Measurements from ENCODE around the gene NDFIP1. TPM values are rescaled to one million over a fixed set of nuclear protein-coding genes. Genes with fewer than 3 reads are reported as not detected.
A peak's percentile ranks its signal among the peaks of the same experiment; 100 is the strongest.
"Not testable (repeated sequence)": the region's sequence is repeated elsewhere in the genome, so short reads cannot be mapped to it uniquely, and the experiment has no call there.

Gene NDFIP1
- total RNA-seq, 6 donors from 2014 or later, result 66.9 to 212 (median 108) TPM

GRCh38 chr5:142149363-142149762 is 40.8 kb downstream of the NDFIP1 start:
- ATAC-seq (ENCODE audit: low FRiP score in 2 of 2) (no peak), DNase-seq (no peak)
- H3K9me3 ChIP-seq, result no peaks in the 10 kb centered on the region
- TF ChIP-seq EP300 (IDR thresholded peaks at IDR 0.05) (no peak), POLR2AphosphoS5 (IDR thresholded peaks at IDR 0.05) (no peak), CTCF (IDR thresholded peaks at IDR 0.05) (no peak), POLR2A (IDR thresholded peaks at IDR 0.05) (no peak)
- no peak overlapping the region for H3K27ac ChIP-seq
- 84 to 90% methylated on average over 1 of the region's 1 CpG for WGBS, 2 donors
- H3K4me3 ChIP-seq, result no peak overlapping the region
- peaks cover 7 to 56% (median 19%) of the 10 kb centered on the region in 4 donors for H3K36me3 ChIP-seq
- no peaks in the 10 kb centered on the region for H3K27me3 ChIP-seq
- peaks cover 0 to 7% (median 1%) of the 10 kb centered on the region in 4 donors for H3K4me1 ChIP-seq

GRCh38 chr5:142150431-142150830 is 41.9 kb downstream of the NDFIP1 start:
- Histone ChIP-seq H3K27ac (no peak overlapping the region), H3K9me3 (no peaks in the 10 kb centered on the region), H3K4me1 (peaks cover 0 to 4% (median 1%) of the 10 kb centered on the region in 4 donors), H3K27me3 (no peaks in the 10 kb centered on the region), H3K4me3 (no peak overlapping the region), H3K36me3 (peaks cover 0 to 48% (median 15%) of the 10 kb centered on the region in 4 donors)
- no peak for ATAC-seq (ENCODE audit: low FRiP score in 2 of 2)
- no peak for TF ChIP-seq POLR2AphosphoS5 (IDR thresholded peaks at IDR 0.05)
- 92 to 99% methylated on average over 8 of the region's 8 CpGs for WGBS, 2 donors
- no peak for DNase-seq

GRCh38 chr5:142151436-142152383 is 43.1 kb downstream of the NDFIP1 start:
- Histone ChIP-seq H3K27ac (no peak overlapping the region), H3K9me3 (no peaks in the 10 kb centered on the region), H3K27me3 (no peaks in the 10 kb centered on the region), H3K4me3 (no peak overlapping the region), H3K4me1 (peaks cover 0 to 4% (median 1%) of the 10 kb centered on the region in 4 donors), H3K36me3 (peaks cover 0 to 36% (median 10%) of the 10 kb centered on the region in 4 donors)
- TF ChIP-seq EP300 (IDR thresholded peaks at IDR 0.05) (no peak), CTCF (IDR thresholded peaks at IDR 0.05) (peak; percentile 67 to 82 (median 77)), POLR2A (IDR thresholded peaks at IDR 0.05) (no peak), POLR2AphosphoS5 (IDR thresholded peaks at IDR 0.05) (no peak)
- 41 to 44% methylated on average over 3 of the region's 3 CpGs for WGBS, 2 donors
- ATAC-seq (ENCODE audit: low FRiP score in 2 of 2) (peak in 1 of 2 donors; percentile 81), DNase-seq (peak in 1 of 2 donors; percentile 45)

- Histone ChIP-seq H3K27me3 (no peaks in the 10 kb centered on the region), H3K9me3 (no peaks in the 10 kb centered on the region), H3K4me3 (no peak overlapping the region), H3K27ac (no peak overlapping the region), H3K36me3 (peaks cover 0 to 29% (median 7%) of the 10 kb centered on the region in 4 donors), H3K4me1 (peaks cover 0 to 4% (median 3%) of the 10 kb centered on the region in 4 donors)
- ATAC-seq (ENCODE audit: low FRiP score in 2 of 2), result no peak
- WGBS, 2 donors, result 87 to 88% methylated on average over 1 of the region's 1 CpG
- DNase-seq, result no peak
- TF ChIP-seq EP300 (IDR thresholded peaks at IDR 0.05) (no peak), POLR2A (IDR thresholded peaks at IDR 0.05) (no peak), CTCF (IDR thresholded peaks at IDR 0.05) (no peak), POLR2AphosphoS5 (IDR thresholded peaks at IDR 0.05) (no peak)
Measured at GRCh38 chr5:142152384-142152732, 43.8 kb downstream of the NDFIP1 start.

- no peaks in the 10 kb centered on the region for H3K27me3 ChIP-seq
- no peak for DNase-seq
- ATAC-seq (ENCODE audit: low FRiP score in 2 of 2), result no peak
- H3K27ac ChIP-seq, result no peak overlapping the region
- TF ChIP-seq POLR2A (IDR thresholded peaks at IDR 0.05) (no peak), POLR2AphosphoS5 (IDR thresholded peaks at IDR 0.05) (no peak), CTCF (IDR thresholded peaks at IDR 0.05) (no peak), EP300 (IDR thresholded peaks at IDR 0.05) (no peak)
- H3K36me3 ChIP-seq, result peaks cover 0 to 14% (median 0%) of the 10 kb centered on the region in 4 donors
- H3K4me1 ChIP-seq, result peaks cover 0 to 4% (median 3%) of the 10 kb centered on the region in 4 donors
- no peak overlapping the region for H3K4me3 ChIP-seq
- WGBS, 2 donors, result 87 to 90% methylated on average over 12 of the region's 12 CpGs
- H3K9me3 ChIP-seq, result no peaks in the 10 kb centered on the region
Measured at GRCh38 chr5:142153674-142154448, 45.3 kb downstream of the NDFIP1 start.

GRCh38 chr5:142154449-142154841 is 45.9 kb downstream of the NDFIP1 start:
- DNase-seq; H3K27me3 ChIP-seq; H3K27ac ChIP-seq; H3K4me3 ChIP-seq; H3K4me1 ChIP-seq; ATAC-seq (ENCODE audit: low FRiP score in 2 of 2); H3K9me3 ChIP-seq: not testable (repeated sequence)
- WGBS, 2 donors, result 97 to 98% methylated on average over 12 of the region's 12 CpGs
- H3K36me3 ChIP-seq, result peaks cover 0 to 11% (median 0%) of the 10 kb centered on the region in 4 donors
